GM12865 (cell line): ENCODE data around the gene RAB40C.
A peak's percentile ranks its signal among the peaks of the same experiment; 100 is the strongest.

ENCODE experiments used
- DNase-seq: peaks from one replicate; pipeline ENCODE4 v3.0.0; 2010; ENCODE audit warnings: low read depth
- H3K4me3 ChIP-seq: 2 replicates; pipeline ENCODE4 v1.5.1; 2011; ENCODE audit warnings: mild to moderate bottlenecking, low read depth, low read length, control low read depth
- TF ChIP-seq, protein P1 (sequence below): IDR thresholded peaks from 2 replicates; pipeline ENCODE4 v1.5.1; 2011; ENCODE audit warnings: low read length, control low read depth, low read depth, inconsistent platforms; ENCODE audit not compliant: insufficient read depth; ENCODE audit errors: missing control alignments

The RAB40C gene

DNA sequence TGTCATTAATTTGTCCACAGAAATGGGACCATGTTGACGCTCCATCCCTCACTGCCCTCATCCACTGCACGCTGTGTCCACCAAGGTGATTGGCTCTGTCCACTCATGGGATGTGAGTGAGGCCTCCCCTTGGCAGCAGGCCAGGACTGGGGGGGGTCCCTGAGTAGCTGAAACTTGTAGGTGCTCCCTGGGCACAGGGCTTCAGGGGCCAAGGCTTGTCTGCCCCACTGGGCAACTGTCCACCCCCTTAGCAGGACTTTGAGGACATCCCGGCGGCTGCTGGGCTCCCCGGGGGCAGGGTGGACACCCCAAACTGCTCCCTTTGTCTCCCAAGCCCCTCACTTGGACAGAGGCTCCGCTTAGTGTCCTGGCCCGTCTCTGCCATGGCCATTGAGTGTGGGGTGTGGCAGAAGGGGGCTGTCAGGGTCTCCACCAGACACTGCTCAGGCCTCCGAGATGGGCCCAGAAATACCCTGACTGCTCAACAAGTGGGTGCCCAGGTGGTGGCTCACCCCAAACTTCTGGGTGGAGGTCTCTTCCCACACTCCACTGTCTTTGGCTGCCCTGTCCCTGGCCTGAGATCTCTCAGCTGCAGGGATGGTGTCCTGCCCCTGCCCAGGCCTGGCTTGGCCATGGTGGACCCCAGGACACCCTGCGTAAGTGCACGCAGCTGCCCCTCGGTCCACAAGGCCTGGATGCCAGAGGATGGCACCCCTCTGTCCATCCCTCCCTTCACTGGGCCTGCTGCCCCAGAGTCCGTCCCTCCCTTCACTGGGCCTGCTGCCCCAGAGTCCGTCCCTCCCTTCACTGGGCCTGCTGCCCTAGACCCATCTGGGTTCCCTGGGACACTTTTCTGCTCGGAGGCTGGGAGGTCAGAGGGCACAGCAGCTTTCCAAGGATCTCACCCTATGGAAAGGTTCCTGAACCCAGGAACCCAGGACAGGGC is 2.9 kb upstream of the RAB40C start:
- TF ChIP-seq, protein P1, sequence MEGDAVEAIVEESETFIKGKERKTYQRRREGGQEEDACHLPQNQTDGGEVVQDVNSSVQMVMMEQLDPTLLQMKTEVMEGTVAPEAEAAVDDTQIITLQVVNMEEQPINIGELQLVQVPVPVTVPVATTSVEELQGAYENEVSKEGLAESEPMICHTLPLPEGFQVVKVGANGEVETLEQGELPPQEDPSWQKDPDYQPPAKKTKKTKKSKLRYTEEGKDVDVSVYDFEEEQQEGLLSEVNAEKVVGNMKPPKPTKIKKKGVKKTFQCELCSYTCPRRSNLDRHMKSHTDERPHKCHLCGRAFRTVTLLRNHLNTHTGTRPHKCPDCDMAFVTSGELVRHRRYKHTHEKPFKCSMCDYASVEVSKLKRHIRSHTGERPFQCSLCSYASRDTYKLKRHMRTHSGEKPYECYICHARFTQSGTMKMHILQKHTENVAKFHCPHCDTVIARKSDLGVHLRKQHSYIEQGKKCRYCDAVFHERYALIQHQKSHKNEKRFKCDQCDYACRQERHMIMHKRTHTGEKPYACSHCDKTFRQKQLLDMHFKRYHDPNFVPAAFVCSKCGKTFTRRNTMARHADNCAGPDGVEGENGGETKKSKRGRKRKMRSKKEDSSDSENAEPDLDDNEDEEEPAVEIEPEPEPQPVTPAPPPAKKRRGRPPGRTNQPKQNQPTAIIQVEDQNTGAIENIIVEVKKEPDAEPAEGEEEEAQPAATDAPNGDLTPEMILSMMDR: no peak
- H3K4me3 ChIP-seq: peak overlapping the region; percentile 75
- no peak for DNase-seq

DNA sequence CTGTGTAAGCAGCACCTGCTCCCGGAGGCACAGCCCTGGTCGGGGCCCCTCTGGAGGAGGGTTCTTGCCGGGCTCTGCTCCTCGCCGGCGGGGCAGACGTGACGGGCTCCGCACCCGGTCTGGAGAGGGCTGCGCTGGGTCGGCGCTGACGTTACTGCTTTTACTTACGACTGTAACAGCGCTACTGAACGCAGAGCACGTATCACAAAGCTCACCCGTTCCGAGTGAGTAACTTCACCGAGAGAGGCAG is 1.3 kb upstream of the RAB40C start:
- DNase-seq: peak; percentile 82
- TF ChIP-seq, protein P1: no peak
- H3K4me3 ChIP-seq: peak overlapping the region; percentile 75

DNA sequence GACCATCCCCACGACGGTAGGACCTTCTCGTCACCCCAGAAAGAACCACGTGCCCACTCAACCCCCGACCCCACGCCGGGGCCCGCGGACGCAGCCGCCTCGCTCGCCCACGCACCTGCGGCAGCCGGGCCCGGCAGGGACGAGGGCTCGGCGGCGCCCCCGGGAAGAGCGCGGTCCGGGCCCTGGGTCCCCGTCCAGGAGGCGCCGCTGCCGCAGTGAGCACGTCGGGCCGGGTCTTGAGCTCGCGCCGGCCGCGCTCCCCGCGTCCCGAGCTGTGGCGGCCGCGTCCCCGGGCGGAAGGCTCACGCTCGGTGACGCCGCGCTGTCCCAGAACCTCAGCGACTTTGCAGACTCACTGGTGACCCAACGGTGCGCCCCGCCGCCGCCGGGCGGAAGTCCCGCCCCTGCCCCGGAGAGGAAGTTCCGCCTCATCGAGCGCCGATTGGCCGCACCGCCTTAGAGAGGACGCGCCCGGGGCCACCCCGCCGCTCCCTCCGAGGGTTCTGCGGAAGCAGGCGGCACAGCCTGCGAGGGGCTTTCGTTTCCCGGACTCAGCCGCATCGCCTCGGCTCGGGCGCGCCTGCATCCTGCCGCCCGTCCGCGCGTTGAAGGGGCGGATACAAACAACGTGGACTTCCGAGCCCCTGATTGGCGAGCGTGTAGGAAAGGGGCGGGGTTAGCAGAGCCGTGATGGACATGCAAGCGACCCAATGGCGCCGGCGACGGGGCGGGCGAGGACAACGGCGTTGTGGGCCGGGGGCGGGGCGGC is 793 bp upstream of the RAB40C start:
- H3K4me3 ChIP-seq: peak overlapping the region; percentile 75
- TF ChIP-seq, protein P1: no peak
- peak; percentile 98 for DNase-seq

DNA sequence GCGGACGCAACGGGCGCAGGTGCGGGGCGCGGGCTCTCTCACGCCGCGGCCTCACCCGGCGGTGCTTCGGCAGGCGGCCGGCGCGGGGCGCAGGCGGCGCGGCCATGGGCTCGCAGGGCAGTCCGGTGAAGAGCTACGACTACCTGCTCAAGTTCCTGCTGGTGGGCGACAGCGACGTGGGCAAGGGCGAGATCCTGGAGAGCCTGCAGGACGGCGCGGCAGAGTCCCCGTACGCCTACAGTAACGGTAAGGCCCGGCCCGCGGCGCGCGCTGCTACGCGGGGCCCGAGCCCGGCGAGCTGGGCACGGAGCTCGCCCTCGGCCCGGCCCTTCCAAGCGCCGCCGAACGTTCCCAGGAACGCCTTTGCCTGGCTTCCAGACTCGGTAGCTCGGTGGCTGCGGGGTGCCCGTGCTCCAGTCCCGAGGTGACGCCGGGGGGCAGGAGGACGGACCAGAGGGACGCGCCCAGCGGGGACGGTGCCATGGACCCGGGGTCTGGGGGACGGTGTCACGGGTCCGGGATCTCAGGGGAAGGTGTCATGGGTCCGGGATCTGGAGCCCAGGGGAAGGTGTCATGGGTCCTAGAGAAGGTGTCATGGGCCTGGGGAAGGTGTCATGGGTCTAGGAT is 435 bp downstream of the RAB40C start:
- TF ChIP-seq, protein P1: no peak
- no peak for DNase-seq

DNA sequence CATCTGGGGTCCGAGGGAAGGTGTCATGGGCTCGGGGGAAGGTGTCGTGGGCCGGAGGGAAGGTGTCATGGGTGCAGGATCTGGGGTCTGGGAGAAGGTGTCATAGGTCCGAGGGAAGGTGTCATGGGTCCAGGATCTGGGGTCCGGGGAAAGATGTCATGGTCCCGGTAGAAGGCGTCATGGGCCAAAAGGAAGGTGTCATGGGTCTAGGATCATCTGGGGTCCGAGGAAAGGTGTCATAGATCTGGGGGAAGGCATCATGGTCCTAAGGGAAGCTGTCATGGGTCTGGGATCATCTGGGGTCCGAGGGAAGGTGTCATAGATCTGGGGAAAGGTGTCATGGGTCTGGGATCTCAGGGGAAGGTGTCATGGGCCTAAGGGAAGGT is 942 bp downstream of the RAB40C start:
- peak overlapping the region; percentile 77 for H3K4me3 ChIP-seq
- DNase-seq: no peak
- TF ChIP-seq, protein P1: no peak

More for the DNA sequence above, 435 bp downstream of the RAB40C start:
- peak overlapping the region; percentile 77 for H3K4me3 ChIP-seq

DNA sequence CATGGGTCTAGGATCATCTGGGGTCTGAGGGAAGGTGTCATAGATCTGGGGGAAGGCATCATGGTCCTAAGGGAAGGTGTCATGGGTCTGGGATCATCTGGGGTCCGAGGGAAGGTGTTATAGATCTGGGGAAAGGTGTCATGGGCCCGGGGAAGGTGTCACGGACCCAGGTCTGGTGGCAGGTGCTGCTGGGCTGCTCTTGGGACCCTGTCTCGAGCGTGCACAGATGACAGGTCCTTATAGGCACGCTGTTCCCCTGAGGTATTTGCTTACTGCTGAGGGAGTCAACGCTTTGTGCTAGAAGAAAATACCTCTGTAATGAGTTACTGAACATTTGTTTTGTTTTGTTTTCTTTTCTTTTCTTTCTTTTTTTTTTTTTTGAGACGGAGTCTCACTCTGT is 1.4 kb downstream of the RAB40C start:
- TF ChIP-seq, protein P1: no peak
- DNase-seq: no peak
- H3K4me3 ChIP-seq: no peak overlapping the region
